Ascending aorta (tissue), 2 donors: ENCODE data around the gene TOPORS. TPM values are rescaled to one million over a fixed set of nuclear protein-coding genes. Genes with fewer than 3 reads are reported as not detected.

Source experiments
- DNase-seq, 2 donors: peaks; one replicate each; pipeline ENCODE4 v3.0.0-alpha.2; 2019; ENCODE audit warnings: low spot score in 2 of 2
- H3K27ac ChIP-seq, 2 donors: fragments of 200-600 bp; sonication (generic); one replicate each; pipeline ENCODE4 v1.5.1; 2016 to 2017; ENCODE audit warnings: mild to moderate bottlenecking in 1 of 2
- H3K27me3 ChIP-seq: fragments of 200-600 bp; sonication (generic); one replicate; pipeline ENCODE4 v1.5.1; 2017
- H3K36me3 ChIP-seq, 2 donors: fragments of 200-600 bp; sonication (generic); one replicate each; pipeline ENCODE4 v1.5.1; 2016
- H3K4me1 ChIP-seq, 2 donors: fragments of 200-600 bp; sonication (generic); one replicate each; pipeline ENCODE4 v1.5.1; 2016 to 2017; ENCODE audit warnings: mild to moderate bottlenecking in 1 of 2
- H3K4me3 ChIP-seq, 2 donors: fragments of 200-600 bp; sonication (generic); one replicate each; pipeline ENCODE4 v1.5.1; 2016 to 2017; ENCODE audit warnings: mild to moderate bottlenecking in 1 of 2
- H3K9me3 ChIP-seq, 2 donors: fragments of 200-600 bp; sonication (generic); one replicate each; pipeline ENCODE4 v1.5.1; 2016
- intact Hi-C: fragments of 100-400 bp; cut with DNase I; formaldehyde crosslinking; loops from one replicate; pipeline ENCODE4 v1.15.1; 2023
- total RNA-seq: library from RNA; depleted of rRNA; stranded (reverse); fragments of >200 nt; gene quantifications from one replicate; pipeline ENCODE4 v1.1.0, GENCODE V29; 2016
- TF ChIP-seq, protein P1 (sequence below), 3 experiments: fragments of 200-600 bp in 2 of 3; fragments of 450-650 bp in 1 of 3; sonication (generic) in 2 of 3; IDR thresholded peaks; one replicate each; pipeline ENCODE4 v1.5.1; 2016 to 2019; ENCODE audit warnings: antibody characterized with exemption in 3 of 3, mild to moderate bottlenecking in 1 of 3, moderate library complexity in 1 of 3

Gene TOPORS
- total RNA-seq, 1 donor from 2014 or later = 5.2 TPM

- H3K4me1 ChIP-seq = no peaks in the 10 kb centered on the region
- no peaks in the 10 kb centered on the region for H3K27me3 ChIP-seq
- H3K27ac ChIP-seq = no peak overlapping the region
- no peaks in the 10 kb centered on the region for H3K36me3 ChIP-seq
- DNase-seq = peak in 1 of 2 donors; percentile 84
- intact Hi-C loops = loop anchor here (1.0 to 5.0 kb wide), 3 partner anchors 148 to 389 kb away; no protein-coding TSS in a partner anchor
- TF ChIP-seq, protein P1, sequence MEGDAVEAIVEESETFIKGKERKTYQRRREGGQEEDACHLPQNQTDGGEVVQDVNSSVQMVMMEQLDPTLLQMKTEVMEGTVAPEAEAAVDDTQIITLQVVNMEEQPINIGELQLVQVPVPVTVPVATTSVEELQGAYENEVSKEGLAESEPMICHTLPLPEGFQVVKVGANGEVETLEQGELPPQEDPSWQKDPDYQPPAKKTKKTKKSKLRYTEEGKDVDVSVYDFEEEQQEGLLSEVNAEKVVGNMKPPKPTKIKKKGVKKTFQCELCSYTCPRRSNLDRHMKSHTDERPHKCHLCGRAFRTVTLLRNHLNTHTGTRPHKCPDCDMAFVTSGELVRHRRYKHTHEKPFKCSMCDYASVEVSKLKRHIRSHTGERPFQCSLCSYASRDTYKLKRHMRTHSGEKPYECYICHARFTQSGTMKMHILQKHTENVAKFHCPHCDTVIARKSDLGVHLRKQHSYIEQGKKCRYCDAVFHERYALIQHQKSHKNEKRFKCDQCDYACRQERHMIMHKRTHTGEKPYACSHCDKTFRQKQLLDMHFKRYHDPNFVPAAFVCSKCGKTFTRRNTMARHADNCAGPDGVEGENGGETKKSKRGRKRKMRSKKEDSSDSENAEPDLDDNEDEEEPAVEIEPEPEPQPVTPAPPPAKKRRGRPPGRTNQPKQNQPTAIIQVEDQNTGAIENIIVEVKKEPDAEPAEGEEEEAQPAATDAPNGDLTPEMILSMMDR (IDR thresholded peaks at IDR 0.05) = peak; percentile 60 to 90 (median 87)
- no peaks in the 10 kb centered on the region for H3K9me3 ChIP-seq
- peak overlapping the region in 1 of 2 donors; percentile 54 for H3K4me3 ChIP-seq
Measured at GRCh38 chr9:32579706-32580331, 27.4 kb upstream of the TOPORS start.

GRCh38 chr9:32578976-32579375 lies 26.6 kb upstream of the TOPORS start:
- intact Hi-C loops = loop anchor here (1.0 to 5.0 kb wide), 2 partner anchors 147 to 200 kb away; no protein-coding TSS in a partner anchor
- Histone ChIP-seq H3K36me3 (no peaks in the 10 kb centered on the region), H3K27me3 (no peaks in the 10 kb centered on the region), H3K27ac (no peak overlapping the region), H3K4me1 (peaks cover 0 to under 1% of the 10 kb centered on the region in 2 donors), H3K4me3 (peak overlapping the region in 1 of 2 donors; percentile 54), H3K9me3 (no peaks in the 10 kb centered on the region)
- no peak for DNase-seq
- TF ChIP-seq, protein P1 (IDR thresholded peaks at IDR 0.05) = no peak

DNA sequence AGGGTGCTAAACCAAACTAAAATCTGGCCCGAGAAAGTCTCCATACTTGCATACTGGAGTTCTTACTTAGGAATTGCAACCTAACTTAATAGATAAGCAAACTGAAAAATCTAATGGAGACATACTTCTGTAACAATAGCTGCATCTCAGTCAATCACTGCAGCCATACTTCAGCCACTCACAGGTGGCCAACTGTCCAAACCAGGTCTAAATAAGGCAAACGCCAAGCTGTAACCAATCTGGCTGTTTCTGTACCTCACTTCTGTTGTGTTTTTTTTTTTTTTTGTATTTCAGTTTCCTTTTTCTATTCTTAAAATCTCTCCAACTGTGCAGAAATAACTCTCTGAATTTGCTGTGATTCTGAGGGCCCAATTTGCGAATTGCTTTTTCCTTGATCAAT lies 24.9 kb upstream of the TOPORS start:
- H3K36me3 ChIP-seq = no peaks in the 10 kb centered on the region
- intact Hi-C loops = loop anchor here (5.0 kb wide), 1 partner anchor 145 kb away; no protein-coding TSS in a partner anchor
- no peak overlapping the region for H3K4me3 ChIP-seq
- DNase-seq = no peak
- peaks cover 0 to 5% of the 10 kb centered on the region in 2 donors for H3K4me1 ChIP-seq
- no peak overlapping the region for H3K27ac ChIP-seq
- TF ChIP-seq, protein P1 (IDR thresholded peaks at IDR 0.05) = no peak
- no peaks in the 10 kb centered on the region for H3K27me3 ChIP-seq
- H3K9me3 ChIP-seq = no peaks in the 10 kb centered on the region

GRCh38 chr9:32574858-32575257 lies 22.5 kb upstream of the TOPORS start:
- H3K9me3 ChIP-seq = no peaks in the 10 kb centered on the region
- H3K36me3 ChIP-seq = no peaks in the 10 kb centered on the region
- no peak overlapping the region for H3K4me3 ChIP-seq
- intact Hi-C loops = loop anchor here (5.0 kb wide), 1 partner anchor 143 kb away; no protein-coding TSS in a partner anchor
- no peaks in the 10 kb centered on the region for H3K27me3 ChIP-seq
- TF ChIP-seq, protein P1 (IDR thresholded peaks at IDR 0.05) = no peak
- DNase-seq = no peak
- H3K4me1 ChIP-seq = peaks cover 0 to 12% of the 10 kb centered on the region in 2 donors
- no peak overlapping the region for H3K27ac ChIP-seq

- H3K27ac ChIP-seq = peak overlapping the region; percentile 82 to 91
- TF ChIP-seq, protein P1 (IDR thresholded peaks at IDR 0.05) = no peak
- no peaks in the 10 kb centered on the region for H3K36me3 ChIP-seq
- peaks cover 0 to 12% of the 10 kb centered on the region in 2 donors for H3K4me1 ChIP-seq
- no peak for DNase-seq
- intact Hi-C loops = loop anchor here (1.0 to 2.0 kb wide), 4 partner anchors 22 to 427 kb away; partner anchors contain the start of genes ACO1, APTX, RIGI and SMIM27
- no peaks in the 10 kb centered on the region for H3K9me3 ChIP-seq
- no peaks in the 10 kb centered on the region for H3K27me3 ChIP-seq
- peak overlapping the region in 1 of 2 donors; percentile 93 for H3K4me3 ChIP-seq
Measured at GRCh38 chr9:32573821-32574220, 21.4 kb upstream of the TOPORS start.
